ENCODE data around the gene ARRDC2. TPM values are rescaled to one million over a fixed set of nuclear protein-coding genes. Genes with fewer than 3 reads are reported as not detected.
A peak's percentile ranks its signal among the peaks of the same experiment; 100 is the strongest.

Gene ARRDC2
- total and polyA plus RNA-seq, 10 of the 15 experiments (the other 5 are each of a cell fraction or from before 2014, with no cell fraction given): 0.48 to 10.1 (median 4.8) TPM

GRCh38 chr19:17997969-17998826, 9.8 kb upstream of the ARRDC2 start:
- POLR2A ChIA-PET: interaction anchor here (0.5 kb wide), 1 partner anchor 19 kb away, joined by 5 read pairs; no protein-coding TSS in a partner anchor
- Histone ChIP-seq H3K27ac (ENCODE audit: control insufficient read depth, insufficient read depth) (no peak overlapping the region), H3K79me2 (ENCODE audit: control insufficient read depth, insufficient read depth, low read length) (peaks cover 10% of the 10 kb centered on the region)

More at GRCh38 chr19:17997969-17998826, 9.8 kb upstream of the ARRDC2 start:
- TF ChIP-seq, protein P1, sequence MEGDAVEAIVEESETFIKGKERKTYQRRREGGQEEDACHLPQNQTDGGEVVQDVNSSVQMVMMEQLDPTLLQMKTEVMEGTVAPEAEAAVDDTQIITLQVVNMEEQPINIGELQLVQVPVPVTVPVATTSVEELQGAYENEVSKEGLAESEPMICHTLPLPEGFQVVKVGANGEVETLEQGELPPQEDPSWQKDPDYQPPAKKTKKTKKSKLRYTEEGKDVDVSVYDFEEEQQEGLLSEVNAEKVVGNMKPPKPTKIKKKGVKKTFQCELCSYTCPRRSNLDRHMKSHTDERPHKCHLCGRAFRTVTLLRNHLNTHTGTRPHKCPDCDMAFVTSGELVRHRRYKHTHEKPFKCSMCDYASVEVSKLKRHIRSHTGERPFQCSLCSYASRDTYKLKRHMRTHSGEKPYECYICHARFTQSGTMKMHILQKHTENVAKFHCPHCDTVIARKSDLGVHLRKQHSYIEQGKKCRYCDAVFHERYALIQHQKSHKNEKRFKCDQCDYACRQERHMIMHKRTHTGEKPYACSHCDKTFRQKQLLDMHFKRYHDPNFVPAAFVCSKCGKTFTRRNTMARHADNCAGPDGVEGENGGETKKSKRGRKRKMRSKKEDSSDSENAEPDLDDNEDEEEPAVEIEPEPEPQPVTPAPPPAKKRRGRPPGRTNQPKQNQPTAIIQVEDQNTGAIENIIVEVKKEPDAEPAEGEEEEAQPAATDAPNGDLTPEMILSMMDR (IDR thresholded peaks at IDR 0.05 in 2 of 3, conservative IDR thresholded peaks at IDR 0.05 in 1 of 3; ENCODE audit: control insufficient read depth in 2 of 3, extremely low read depth in 1 of 3, insufficient read depth in 1 of 3, low read depth in 3 of 3, low read length in 3 of 3): 0 out of 6 replicates have a peak, but pooled peaks of 2 of the 3 experiments have one; percentile 4 to 11
- no peak for TF ChIP-seq HCFC1 (IDR thresholded peaks at IDR 0.05; ENCODE audit: low read length)
- CTCF ChIA-PET: interaction anchor here (1.2 to 13.5 kb wide), 4 partner anchors 10 to 139 kb away, joined by 4 to 302 read pairs (median 34); partner anchors contain the start of genes CCDC124 and RPL18A
- no peak overlapping the region for H2AFZ ChIP-seq (ENCODE audit: control insufficient read depth, low read depth, low read length)
- intact Hi-C loops (cut with micrococcal nuclease; ENCODE audit: unreplicated experiment) (loop anchor here (1.0 to 5.0 kb wide), 4 partner anchors 51 to 137 kb away; partner anchors contain the start of gene SLC5A5), in situ Hi-C loops (cut with MboI) (loop anchor here (10.0 kb wide), 1 partner anchor 53 kb away; no protein-coding TSS in a partner anchor)
- no peaks in the 10 kb centered on the region for H3K9me3 ChIP-seq (replicated peaks; ENCODE audit: control insufficient read depth, insufficient read depth, low read length)
- no TSS peak for BruUV-seq (replicated peaks)
- SMC1A ChIA-PET (ENCODE audit: uncharacterized antibody, unreplicated experiment): interaction anchor here (1.6 to 7.7 kb wide), 2 partner anchors 51 to 60 kb away, joined by 4 to 90 read pairs; no protein-coding TSS in a partner anchor
- ATAC-seq (no peak), DNase-seq (ENCODE audit: low read depth, low spot score) (no peak), FAIRE-seq (no peak)
- peaks cover 5% of the 10 kb centered on the region; the same call in 1 of the 2 replicates for H3K4me1 ChIP-seq (ENCODE audit: control insufficient read depth, insufficient read depth, low read length)
- 62% methylated on average over 36 of the region's 41 CpGs for WGBS (ENCODE audit: insufficient coverage, insufficient replicate concordance, low lambda C conversion rate, missing lambda C conversion rate)
- no peak overlapping the region for H3K4me2 ChIP-seq (ENCODE audit: control insufficient read depth, insufficient read depth)
- H4K20me1 ChIP-seq (ENCODE audit: control insufficient read depth, insufficient read depth): no peaks in the 10 kb centered on the region
- H3K9ac ChIP-seq (ENCODE audit: control insufficient read depth, insufficient read depth, low read length): no peak overlapping the region
- RAD21 ChIA-PET (ENCODE audit: unreplicated experiment): interaction anchor here (0.5 to 6.4 kb wide), 5 partner anchors 30 to 73 kb away, joined by 3 to 113 read pairs (median 8); partner anchors contain the start of gene CCDC124
- no peaks in the 10 kb centered on the region for H3K36me3 ChIP-seq (ENCODE audit: control insufficient read depth in 2 of 2, insufficient read depth in 2 of 2, low read length in 1 of 2)
- H3K4me3 ChIP-seq: no peak overlapping the region
- H3K27me3 ChIP-seq (replicated peaks in 1 of 2; ENCODE audit: control insufficient read depth in 2 of 2, insufficient read depth in 2 of 2, low read length in 1 of 2): no peaks in the 10 kb centered on the region

All from GM12878 (cell line).